Loucy (cell line): ENCODE data around the gene IRGQ.

Experiments
- EZH2phosphoT487 ChIP-seq: fragments of 200-600 bp; IDR thresholded peaks from 2 replicates; pipeline ENCODE4 v1.6.1; 2018; ENCODE audit warnings: antibody characterized with exemption, mild to moderate bottlenecking, moderate library complexity, borderline replicate concordance
- TF ChIP-seq, protein P1 (sequence below): fragments of 200-600 bp; sonication (generic); conservative IDR thresholded peaks from 2 replicates; pipeline ENCODE4 v1.5.1; 2014; ENCODE audit warnings: mild to moderate bottlenecking, antibody characterized with exemption, low read length

DNA sequence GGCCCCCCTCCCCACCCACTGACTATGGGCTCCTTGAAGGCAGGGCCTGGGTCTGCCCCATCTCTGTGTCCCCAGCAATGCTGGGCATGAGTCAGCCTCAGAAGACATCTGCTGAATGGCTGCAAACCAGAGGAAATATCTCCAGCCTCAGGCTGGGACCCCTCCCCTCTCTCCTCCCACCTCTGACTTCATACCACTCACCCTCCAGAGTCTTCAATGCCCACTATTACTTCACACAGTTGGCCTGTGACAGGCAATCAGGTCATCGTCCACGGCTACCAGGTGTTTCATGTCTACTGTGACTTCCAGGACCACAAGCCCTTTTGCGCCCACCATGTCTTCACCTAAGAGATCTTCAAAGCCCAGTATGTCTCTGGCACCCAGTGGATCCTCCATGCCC, 15.9 kb upstream of the IRGQ start, which contains the start of gene SRRM5:
- TF ChIP-seq, protein P1, sequence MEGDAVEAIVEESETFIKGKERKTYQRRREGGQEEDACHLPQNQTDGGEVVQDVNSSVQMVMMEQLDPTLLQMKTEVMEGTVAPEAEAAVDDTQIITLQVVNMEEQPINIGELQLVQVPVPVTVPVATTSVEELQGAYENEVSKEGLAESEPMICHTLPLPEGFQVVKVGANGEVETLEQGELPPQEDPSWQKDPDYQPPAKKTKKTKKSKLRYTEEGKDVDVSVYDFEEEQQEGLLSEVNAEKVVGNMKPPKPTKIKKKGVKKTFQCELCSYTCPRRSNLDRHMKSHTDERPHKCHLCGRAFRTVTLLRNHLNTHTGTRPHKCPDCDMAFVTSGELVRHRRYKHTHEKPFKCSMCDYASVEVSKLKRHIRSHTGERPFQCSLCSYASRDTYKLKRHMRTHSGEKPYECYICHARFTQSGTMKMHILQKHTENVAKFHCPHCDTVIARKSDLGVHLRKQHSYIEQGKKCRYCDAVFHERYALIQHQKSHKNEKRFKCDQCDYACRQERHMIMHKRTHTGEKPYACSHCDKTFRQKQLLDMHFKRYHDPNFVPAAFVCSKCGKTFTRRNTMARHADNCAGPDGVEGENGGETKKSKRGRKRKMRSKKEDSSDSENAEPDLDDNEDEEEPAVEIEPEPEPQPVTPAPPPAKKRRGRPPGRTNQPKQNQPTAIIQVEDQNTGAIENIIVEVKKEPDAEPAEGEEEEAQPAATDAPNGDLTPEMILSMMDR = no peak
- TF ChIP-seq EZH2phosphoT487 = no peak
